GM12872 (cell line): ENCODE measurements around the gene CDK10.

ENCODE experiments used
- CTCF ChIP-seq: IDR thresholded peaks from 3 replicates; pipeline ENCODE4 v1.5.1; 2011; ENCODE audit warnings: low read depth, mild to moderate bottlenecking, low read length, moderate library complexity; ENCODE audit not compliant: insufficient read depth

CDK10 gene

GRCh38 chr16:89689142-89689541, 2.7 kb downstream of the CDK10 start:
- no peak for TF ChIP-seq CTCF

- no peak for TF ChIP-seq CTCF
Measured at GRCh38 chr16:89690392-89690901, 4.0 kb downstream of the CDK10 start.

- no peak for TF ChIP-seq CTCF
Measured at GRCh38 chr16:89691231-89691985, 4.9 kb downstream of the CDK10 start.

- TF ChIP-seq CTCF = no peak
Measured at GRCh38 chr16:89691986-89692569, 5.6 kb downstream of the CDK10 start.

GRCh38 chr16:89693289-89693731, 6.8 kb downstream of the CDK10 start:
- no peak for TF ChIP-seq CTCF

GRCh38 chr16:89693931-89694783, 7.7 kb downstream of the CDK10 start:
- no peak for TF ChIP-seq CTCF

GRCh38 chr16:89695086-89695874, 8.8 kb downstream of the CDK10 start:
- TF ChIP-seq CTCF = no peak
